ENCODE results near the gene TLE6. TPM values are rescaled to one million over a fixed set of nuclear protein-coding genes. Genes with fewer than 3 reads are reported as not detected.
A peak's percentile ranks its signal among the peaks of the same experiment; 100 is the strongest.

Gene TLE6
- polyA plus RNA-seq, 3 donors = not detected

- peak overlapping the region; percentile 8 for H3K9ac ChIP-seq (ENCODE audit: insufficient read depth, low read length, poor library complexity, severe bottlenecking)
- peaks cover 9 to 30% of the 10 kb centered on the region in 2 donors for H3K27me3 ChIP-seq (ENCODE audit: control insufficient read depth in 2 of 2, insufficient read depth in 2 of 2, low read length in 2 of 2)
- H3K79me2 ChIP-seq (ENCODE audit: insufficient read depth, low read length) = no peaks in the 10 kb centered on the region
- H3K4me2 ChIP-seq (replicated peaks; ENCODE audit: extremely low read depth, low read length, poor library complexity, severe bottlenecking) = no peak overlapping the region
- H3K4me1 ChIP-seq (ENCODE audit: control insufficient read depth in 1 of 2, insufficient read depth in 2 of 2, low read length in 2 of 2) = no peaks in the 10 kb centered on the region
- no peak for TF ChIP-seq CTCF (IDR thresholded peaks at IDR 0.05)
- no peaks in the 10 kb centered on the region for H3K9me3 ChIP-seq (replicated peaks in 1 of 2; ENCODE audit: control insufficient read depth in 1 of 2, insufficient read depth in 1 of 2, low read length in 2 of 2)
- H3K4me1 Mint-ChIP-seq = peaks cover 4% of the 10 kb centered on the region
- H3K27ac Mint-ChIP-seq = no peak overlapping the region
- peak overlapping the region in 1 of 2 donors; percentile 57 for H3K4me3 Mint-ChIP-seq
- H3K9me3 Mint-ChIP-seq = peaks cover 0 to 6% (median 0%) of the 10 kb centered on the region in 7 donors
- DNase-seq = no peak
- no peak overlapping the region for H3K4me3 ChIP-seq (replicated peaks in 1 of 3; ENCODE audit: low read depth in 2 of 3, low read length in 3 of 3)
- peaks cover 33 to 75% (median 50%) of the 10 kb centered on the region in 3 donors for H3K27me3 Mint-ChIP-seq (ENCODE audit: low read depth in 3 of 3)
- no peak overlapping the region for H3K27ac ChIP-seq (ENCODE audit: low read depth in 1 of 2, low read length in 2 of 2)
- H3K36me3 ChIP-seq (replicated peaks in 1 of 2; ENCODE audit: control insufficient read depth in 1 of 2, insufficient read depth in 2 of 2, low read length in 2 of 2) = no peaks in the 10 kb centered on the region
- no peak overlapping the region for H2AFZ ChIP-seq (ENCODE audit: insufficient read depth, low read depth, low read length, poor library complexity, severe bottlenecking)
- WGBS (ENCODE audit: insufficient coverage) = 11% methylated on average over 17 of the region's 40 CpGs
- H4K20me1 ChIP-seq (ENCODE audit: insufficient read depth, low read length) = no peaks in the 10 kb centered on the region
- intact Hi-C loops (cut with micrococcal nuclease) = no loop called here
- no peaks in the 10 kb centered on the region for H3K36me3 Mint-ChIP-seq
These were observed 64.6 kb downstream of the TLE6 start for GRCh38 chr19:3041761-3042620.

GRCh38 chr19:3042621-3043267 is 65.4 kb downstream of the TLE6 start:
- H3K4me2 ChIP-seq (replicated peaks; ENCODE audit: extremely low read depth, low read length, poor library complexity, severe bottlenecking) = no peak overlapping the region
- H3K36me3 Mint-ChIP-seq = peaks cover 0 to 3% of the 10 kb centered on the region in 2 donors
- H3K4me3 ChIP-seq (replicated peaks in 1 of 3; ENCODE audit: low read depth in 2 of 3, low read length in 3 of 3) = no peak overlapping the region
- intact Hi-C loops (cut with micrococcal nuclease) = no loop called here
- H3K4me1 Mint-ChIP-seq = peaks cover 8% of the 10 kb centered on the region
- H3K9me3 ChIP-seq (replicated peaks in 1 of 2; ENCODE audit: control insufficient read depth in 1 of 2, insufficient read depth in 1 of 2, low read length in 2 of 2) = no peaks in the 10 kb centered on the region
- no peak for TF ChIP-seq CTCF (IDR thresholded peaks at IDR 0.05)
- no peaks in the 10 kb centered on the region for H4K20me1 ChIP-seq (ENCODE audit: insufficient read depth, low read length)
- no peak overlapping the region for H2AFZ ChIP-seq (ENCODE audit: insufficient read depth, low read depth, low read length, poor library complexity, severe bottlenecking)
- H3K27ac Mint-ChIP-seq = no peak overlapping the region
- peaks cover 5 to 7% of the 10 kb centered on the region in 2 donors for H3K4me1 ChIP-seq (ENCODE audit: control insufficient read depth in 1 of 2, insufficient read depth in 2 of 2, low read length in 2 of 2)
- no peak overlapping the region for H3K9ac ChIP-seq (ENCODE audit: insufficient read depth, low read length, poor library complexity, severe bottlenecking)
- H3K79me2 ChIP-seq (ENCODE audit: insufficient read depth, low read length) = no peaks in the 10 kb centered on the region
- peaks cover 37 to 79% (median 53%) of the 10 kb centered on the region in 3 donors for H3K27me3 Mint-ChIP-seq (ENCODE audit: low read depth in 3 of 3)
- H3K4me3 Mint-ChIP-seq = peak overlapping the region in 1 of 2 donors; percentile 57
- H3K27ac ChIP-seq (ENCODE audit: low read depth in 1 of 2, low read length in 2 of 2) = no peak overlapping the region
- no peak for DNase-seq
- WGBS (ENCODE audit: insufficient coverage) = 92% methylated on average over 7 of the region's 15 CpGs
- H3K27me3 ChIP-seq (ENCODE audit: control insufficient read depth in 2 of 2, insufficient read depth in 2 of 2, low read length in 2 of 2) = peaks cover 12 to 36% of the 10 kb centered on the region in 2 donors
- H3K9me3 Mint-ChIP-seq = peaks cover 0 to 11% (median 2%) of the 10 kb centered on the region in 7 donors
- H3K36me3 ChIP-seq (replicated peaks in 1 of 2; ENCODE audit: control insufficient read depth in 1 of 2, insufficient read depth in 2 of 2, low read length in 2 of 2) = no peaks in the 10 kb centered on the region

Other genes starting within 250 kb of the TLE6 start
- 10 to 100 TPM; 14.2 to 39.5 (median 37.0) TPM for gene SLC39A3, start 237.5 kb upstream of the TLE6 start, polyA plus RNA-seq
- 10 to 100 TPM; 21.6 to 35.4 (median 22.0) TPM for gene SGTA, start 194.3 kb upstream of the TLE6 start, polyA plus RNA-seq
- gene THOP1, start 192.1 kb upstream of the TLE6 start, polyA plus RNA-seq = 10 to 100 TPM; 13.4 to 17.6 (median 14.6) TPM
- gene ZNF554, start 157.7 kb upstream of the TLE6 start, polyA plus RNA-seq = 1 to 10 TPM in 1 of 3 donors, under 1 TPM in 2; 0.79 to 1.7 (median 0.91) TPM
- gene ZNF555, start 136.1 kb upstream of the TLE6 start, polyA plus RNA-seq = 1 to 10 TPM; 2.2 to 2.9 (median 2.6) TPM
- gene ZNF556, start 110.2 kb upstream of the TLE6 start, polyA plus RNA-seq = not detected
- 1 to 10 TPM; 1.4 to 2.1 (median 1.9) TPM for gene ZNF57, start 76.6 kb upstream of the TLE6 start, polyA plus RNA-seq
- gene ZNF77, start 32.6 kb upstream of the TLE6 start, polyA plus RNA-seq = 1 to 10 TPM in 2 of 3 donors, under 1 TPM in 1; 0.30 to 2.7 (median 1.0) TPM
- gene TLE2, start 51.7 kb downstream of the TLE6 start, polyA plus RNA-seq = not detected
- gene TLE5, start 84.9 kb downstream of the TLE6 start, polyA plus RNA-seq = 100 to 1,000 TPM in 1 of 3 donors, 10 to 100 TPM in 2; 27.5 to 309 (median 34.4) TPM
- 1 to 10 TPM in 1 of 3 donors, under 1 TPM in 2; 0.25 to 4.2 (median 0.37) TPM for gene GNA11, start 116.8 kb downstream of the TLE6 start, polyA plus RNA-seq
- gene GNA15, start 158.5 kb downstream of the TLE6 start, polyA plus RNA-seq = 10 to 100 TPM; 38.7 to 45.0 (median 41.3) TPM
- 100 to 1,000 TPM in 2 of 3 donors, 10 to 100 TPM in 1; 28.5 to 131 (median 105) TPM for gene S1PR4, start 201.2 kb downstream of the TLE6 start, polyA plus RNA-seq
- 10 to 100 TPM; 28.6 to 60.9 (median 34.5) TPM for gene NCLN, start 208.4 kb downstream of the TLE6 start, polyA plus RNA-seq
- not detected for gene CELF5, start 247.1 kb downstream of the TLE6 start, polyA plus RNA-seq